Mononuclear cell (primary cell): Measurements from ENCODE around the gene TRMT112. TPM values are rescaled to one million over a fixed set of nuclear protein-coding genes. Genes with fewer than 3 reads are reported as not detected.
"Not testable (repeated sequence)": the region's sequence is repeated elsewhere in the genome, so short reads cannot be mapped to it uniquely, and the experiment has no call there.

Experiments used
- H3K27me3 ChIP-seq: 2 replicates; pipeline ENCODE4 v1.6.0; 2011; ENCODE audit warnings: low read length, control low read depth; ENCODE audit not compliant: insufficient read depth
- H3K4me1 ChIP-seq: 2 replicates; pipeline ENCODE4 v1.5.1; 2011; ENCODE audit warnings: mild to moderate bottlenecking, low read length, control low read depth; ENCODE audit not compliant: insufficient read depth
- H3K4me3 ChIP-seq: 2 replicates; pipeline ENCODE4 v1.5.1; 2011; ENCODE audit warnings: mild to moderate bottlenecking, low read length, moderate library complexity
- H3K9me3 ChIP-seq: 2 replicates; pipeline ENCODE4 v1.5.1; 2011; ENCODE audit warnings: low read depth, mild to moderate bottlenecking, control low read depth, low read length
- total RNA-seq: library from RNA; depleted of rRNA; stranded (reverse); fragments of >200 nt; gene quantifications from one replicate; pipeline ENCODE4 v1.2.3, GENCODE V29; 2012

The TRMT112 gene
- total RNA-seq, 1 donor: 62.1 TPM

DNA sequence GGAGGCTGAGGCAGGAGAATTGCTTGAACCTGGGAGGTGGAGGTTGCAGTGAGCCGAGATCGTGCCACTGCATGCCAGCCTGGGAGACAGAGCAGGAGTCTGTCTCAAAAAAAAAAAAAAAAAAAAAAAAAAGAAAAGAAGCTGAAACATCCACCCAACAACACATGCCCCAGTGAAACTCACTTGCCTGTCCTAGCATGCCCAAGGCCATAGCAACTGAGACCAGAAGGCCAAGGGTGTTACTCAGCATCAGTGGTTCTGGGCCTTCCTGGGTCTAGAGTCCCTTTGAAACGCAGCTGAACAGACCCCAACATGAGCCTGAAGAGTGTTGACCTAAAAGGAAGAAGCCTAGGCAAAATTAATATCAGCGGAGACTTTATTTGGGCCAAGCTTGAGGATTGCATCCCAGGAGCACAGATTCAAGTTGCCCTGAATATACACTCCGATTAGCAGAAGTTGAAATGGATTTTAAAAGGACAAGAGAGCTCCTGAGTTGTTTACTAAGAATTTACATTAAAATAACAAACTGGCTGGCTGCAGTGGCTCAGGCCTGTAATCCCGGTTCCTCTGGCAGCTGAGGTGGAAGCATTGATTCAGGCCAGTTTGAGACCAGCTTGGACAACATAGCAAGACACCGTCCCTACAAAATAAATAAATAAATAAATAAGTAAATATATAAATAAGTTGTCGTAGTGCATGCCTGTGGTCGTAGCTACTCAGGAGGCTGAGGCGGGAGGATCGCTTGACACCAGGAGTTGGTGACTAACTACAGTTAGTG lies 7.5 kb upstream of the TRMT112 start:
- H3K4me1 ChIP-seq: peaks cover 1% of the 10 kb centered on the region
- H3K27me3 ChIP-seq: no peaks in the 10 kb centered on the region
- H3K9me3 ChIP-seq: no peaks in the 10 kb centered on the region
- no peak overlapping the region for H3K4me3 ChIP-seq

DNA sequence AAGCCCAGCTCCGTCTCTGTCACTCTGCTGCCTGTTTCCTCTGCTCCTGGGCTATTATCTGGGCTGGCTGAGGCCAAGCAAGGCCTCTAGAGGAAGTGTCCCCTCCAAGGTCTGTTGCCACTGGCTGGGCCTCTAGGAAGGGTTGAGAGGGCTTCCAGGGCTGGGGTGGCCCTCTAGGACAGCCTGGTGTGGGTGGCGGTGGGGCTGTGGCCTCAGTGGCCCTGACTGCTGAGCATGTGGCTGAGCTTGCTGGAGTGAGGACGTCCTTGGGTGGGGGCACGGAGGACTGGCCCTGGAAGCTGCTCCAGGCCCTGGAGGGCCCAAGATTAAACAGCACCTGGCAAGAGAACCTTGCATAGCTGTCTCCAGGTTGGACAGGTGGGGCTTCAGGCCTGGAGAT lies 6.6 kb upstream of the TRMT112 start:
- peaks cover 10% of the 10 kb centered on the region for H3K4me1 ChIP-seq
- H3K4me3 ChIP-seq, H3K9me3 ChIP-seq, H3K27me3 ChIP-seq: not testable (repeated sequence)

DNA sequence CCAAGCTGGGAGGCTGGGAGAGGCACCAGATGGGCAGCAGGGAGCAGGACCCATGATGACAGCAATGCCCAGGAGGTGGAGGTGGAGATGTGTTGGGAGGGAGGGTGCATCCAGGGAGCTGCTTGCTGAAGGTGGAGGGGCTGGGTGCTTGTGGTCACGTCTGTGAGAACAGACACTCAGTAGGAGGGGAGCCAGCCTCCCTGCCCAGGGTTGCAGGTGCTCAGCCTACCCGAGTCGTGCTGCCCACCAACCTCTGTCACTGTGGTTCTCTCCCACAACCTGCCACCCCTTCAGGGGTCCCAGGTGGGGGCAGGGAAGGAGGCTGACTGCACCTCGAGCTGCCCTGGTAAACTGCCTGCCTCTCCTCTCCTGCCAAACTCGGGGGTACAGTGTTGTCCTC lies 6.0 kb upstream of the TRMT112 start:
- Histone ChIP-seq H3K27me3 (no peaks in the 10 kb centered on the region), H3K4me3 (no peak overlapping the region), H3K4me1 (peaks cover 16% of the 10 kb centered on the region), H3K9me3 (no peaks in the 10 kb centered on the region)

DNA sequence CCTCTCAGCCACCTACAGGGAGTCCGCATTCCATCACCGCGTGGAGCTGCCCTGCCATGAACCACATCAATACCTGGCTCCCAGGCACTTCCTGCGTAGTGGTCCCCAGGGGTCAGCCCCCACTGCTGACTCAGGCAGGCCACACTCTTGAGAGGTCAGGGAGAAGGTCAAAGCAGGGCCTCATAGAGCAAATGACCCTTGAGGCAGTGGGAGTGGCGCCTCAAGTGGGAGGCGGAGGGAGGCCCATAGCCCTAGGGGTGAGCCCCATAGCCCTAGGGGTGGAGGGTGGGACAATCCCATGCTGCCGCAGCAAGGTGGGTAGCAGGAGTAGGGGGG lies 5.5 kb upstream of the TRMT112 start:
- no peak overlapping the region for H3K4me3 ChIP-seq
- peaks cover 18% of the 10 kb centered on the region for H3K4me1 ChIP-seq
- no peaks in the 10 kb centered on the region for H3K27me3 ChIP-seq
- H3K9me3 ChIP-seq: no peaks in the 10 kb centered on the region

DNA sequence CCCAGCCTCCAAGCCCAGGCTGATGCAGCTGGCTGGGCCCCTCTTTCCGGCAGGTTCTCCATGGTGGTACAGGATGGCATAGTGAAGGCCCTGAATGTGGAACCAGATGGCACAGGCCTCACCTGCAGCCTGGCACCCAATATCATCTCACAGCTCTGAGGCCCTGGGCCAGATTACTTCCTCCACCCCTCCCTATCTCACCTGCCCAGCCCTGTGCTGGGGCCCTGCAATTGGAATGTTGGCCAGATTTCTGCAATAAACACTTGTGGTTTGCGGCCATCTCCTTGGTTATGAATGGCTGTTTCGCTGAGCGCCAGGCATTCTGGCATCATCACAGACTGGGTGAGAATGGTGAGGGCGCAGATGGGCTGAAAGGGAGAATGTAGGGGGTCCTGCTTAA lies 4.2 kb upstream of the TRMT112 start:
- Histone ChIP-seq H3K27me3 (no peaks in the 10 kb centered on the region), H3K4me3 (no peak overlapping the region), H3K9me3 (no peaks in the 10 kb centered on the region), H3K4me1 (peaks cover 25% of the 10 kb centered on the region)

DNA sequence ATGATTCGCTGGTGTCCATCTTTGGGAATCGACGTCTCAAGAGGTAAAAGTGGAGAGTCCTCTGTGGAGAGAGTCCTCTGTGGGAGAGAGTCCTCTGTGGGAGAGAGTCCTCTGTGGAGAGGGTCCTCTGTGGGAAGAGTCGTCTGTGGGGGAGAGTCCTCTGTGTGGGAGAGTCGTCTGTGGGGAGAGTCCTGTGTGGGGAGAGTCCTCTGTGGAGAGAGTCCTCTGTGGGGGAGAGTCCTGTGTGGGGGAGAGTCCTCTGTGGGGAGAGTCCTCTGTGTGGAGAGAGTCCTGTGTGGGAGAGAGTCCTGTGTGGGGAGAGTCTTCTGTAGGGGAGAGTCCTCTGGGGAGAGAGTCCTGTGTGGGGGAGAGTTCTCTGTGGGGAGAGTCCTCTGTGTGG lies 3.7 kb upstream of the TRMT112 start:
- Histone ChIP-seq H3K9me3 (no peaks in the 10 kb centered on the region), H3K27me3 (no peaks in the 10 kb centered on the region), H3K4me3 (no peak overlapping the region), H3K4me1 (peaks cover 30% of the 10 kb centered on the region)

DNA sequence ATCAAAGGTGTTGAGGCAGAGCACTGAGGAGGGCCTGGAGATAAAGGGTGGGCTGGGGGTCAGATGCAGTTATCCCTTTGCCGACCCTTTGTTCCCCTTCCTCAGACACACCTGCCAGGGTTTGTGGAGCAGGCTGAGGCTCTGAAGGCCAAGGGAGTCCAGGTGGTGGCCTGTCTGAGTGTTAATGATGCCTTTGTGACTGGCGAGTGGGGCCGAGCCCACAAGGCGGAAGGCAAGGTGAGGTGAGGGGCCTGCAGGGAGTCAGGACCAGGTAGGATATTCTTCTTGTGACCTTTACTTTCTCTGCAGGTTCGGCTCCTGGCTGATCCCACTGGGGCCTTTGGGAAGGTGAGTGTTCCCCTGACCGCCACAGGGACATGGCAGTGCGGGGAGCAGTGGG lies 3.2 kb upstream of the TRMT112 start:
- H3K9me3 ChIP-seq: no peaks in the 10 kb centered on the region
- no peaks in the 10 kb centered on the region for H3K27me3 ChIP-seq
- no peak overlapping the region for H3K4me3 ChIP-seq
- H3K4me1 ChIP-seq: peaks cover 31% of the 10 kb centered on the region

DNA sequence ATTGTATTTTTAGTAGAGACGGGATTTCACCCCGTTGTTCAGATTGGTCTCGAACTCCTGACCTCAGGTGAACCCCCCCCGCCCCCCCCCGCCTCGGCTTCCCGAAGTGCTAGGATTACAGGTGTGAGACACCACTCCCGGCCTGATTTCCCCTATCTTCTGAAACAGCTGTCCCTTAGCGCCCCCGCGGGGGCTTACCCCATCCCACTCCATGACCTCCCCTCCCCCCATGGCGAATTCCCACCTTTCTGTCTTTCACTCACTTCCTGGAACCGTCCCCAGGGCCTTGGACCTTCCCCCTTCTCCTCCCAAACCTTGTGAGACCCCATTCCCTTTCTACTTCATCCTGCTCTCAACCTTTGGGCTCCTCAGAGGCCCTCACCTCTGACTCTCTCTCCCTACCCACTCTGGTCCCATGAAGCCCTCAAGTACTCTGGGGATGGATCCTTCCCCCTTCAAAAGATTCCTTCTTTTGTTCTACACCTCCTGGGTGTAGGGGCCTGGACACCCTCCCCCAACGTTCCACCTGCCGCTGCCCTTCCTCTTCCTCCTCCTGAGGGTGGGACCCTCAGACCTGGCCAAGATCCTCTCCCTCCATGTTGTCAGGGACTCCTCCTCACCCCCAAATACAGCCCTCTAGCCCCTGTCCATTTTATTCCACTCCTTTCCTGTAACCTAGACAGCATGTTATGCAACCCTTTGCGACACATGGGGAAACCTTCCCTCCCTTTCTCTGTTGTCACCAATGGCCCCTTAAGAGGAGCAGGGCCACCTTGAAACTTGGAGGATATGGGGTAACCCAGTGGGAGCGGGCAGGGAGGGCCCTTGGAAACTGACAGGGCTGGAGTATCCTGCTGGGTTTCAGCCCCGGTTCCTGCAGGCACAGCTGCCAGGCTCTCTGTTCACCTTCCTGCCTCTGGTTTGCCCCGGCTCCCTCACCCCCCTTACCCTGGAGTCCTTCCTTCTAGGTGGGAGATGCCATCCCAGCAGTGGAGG lies 1.7 kb upstream of the TRMT112 start:
- Histone ChIP-seq H3K4me3 (peak overlapping the region; percentile 80), H3K4me1 (peaks cover 31% of the 10 kb centered on the region), H3K27me3 (no peaks in the 10 kb centered on the region), H3K9me3 (no peaks in the 10 kb centered on the region)

DNA sequence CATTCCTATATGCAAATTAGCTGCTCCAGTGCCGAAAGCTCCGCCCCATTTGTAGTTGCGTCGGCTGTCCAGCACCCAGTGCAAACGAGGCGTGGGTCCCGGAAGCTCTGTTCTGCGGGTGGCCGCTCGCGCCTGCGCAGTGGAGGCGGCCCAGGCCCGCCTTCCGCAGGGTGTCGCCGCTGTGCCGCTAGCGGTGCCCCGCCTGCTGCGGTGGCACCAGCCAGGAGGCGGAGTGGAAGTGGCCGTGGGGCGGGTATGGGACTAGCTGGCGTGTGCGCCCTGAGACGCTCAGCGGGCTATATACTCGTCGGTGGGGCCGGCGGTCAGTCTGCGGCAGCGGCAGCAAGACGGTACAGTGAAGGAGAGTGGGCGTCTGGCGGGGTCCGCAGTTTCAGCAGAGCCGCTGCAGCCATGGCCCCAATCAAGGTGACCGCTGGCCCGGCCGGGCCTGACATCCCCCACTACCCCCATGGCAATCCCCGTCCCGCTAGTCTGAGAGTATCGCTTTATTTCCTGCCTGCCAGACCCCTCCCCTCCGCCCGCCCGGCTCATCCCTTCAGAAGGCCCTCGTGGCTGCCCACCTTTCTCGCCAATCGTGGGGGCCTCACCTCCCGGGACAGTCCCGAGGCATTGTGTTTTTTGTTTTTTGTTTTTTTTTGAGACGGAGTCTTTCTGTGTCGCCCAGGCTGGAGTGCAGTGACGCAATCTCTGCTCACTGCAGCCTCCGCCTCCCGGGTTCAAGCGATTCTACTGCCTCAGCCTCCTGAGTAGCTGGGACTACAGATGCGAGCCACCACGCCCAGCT lies 804 bp upstream of the TRMT112 start, which contains the start of gene PRDX5:
PRDX5 (plus strand) TSS at position 161 of the 805 bp plus-strand sequence; CDS start at position 256, 95 bp downstream.
- Histone ChIP-seq H3K4me1 (peaks cover 31% of the 10 kb centered on the region), H3K27me3 (no peaks in the 10 kb centered on the region), H3K9me3 (no peaks in the 10 kb centered on the region), H3K4me3 (peak within 1 kb of the TSS; percentile 80)

DNA sequence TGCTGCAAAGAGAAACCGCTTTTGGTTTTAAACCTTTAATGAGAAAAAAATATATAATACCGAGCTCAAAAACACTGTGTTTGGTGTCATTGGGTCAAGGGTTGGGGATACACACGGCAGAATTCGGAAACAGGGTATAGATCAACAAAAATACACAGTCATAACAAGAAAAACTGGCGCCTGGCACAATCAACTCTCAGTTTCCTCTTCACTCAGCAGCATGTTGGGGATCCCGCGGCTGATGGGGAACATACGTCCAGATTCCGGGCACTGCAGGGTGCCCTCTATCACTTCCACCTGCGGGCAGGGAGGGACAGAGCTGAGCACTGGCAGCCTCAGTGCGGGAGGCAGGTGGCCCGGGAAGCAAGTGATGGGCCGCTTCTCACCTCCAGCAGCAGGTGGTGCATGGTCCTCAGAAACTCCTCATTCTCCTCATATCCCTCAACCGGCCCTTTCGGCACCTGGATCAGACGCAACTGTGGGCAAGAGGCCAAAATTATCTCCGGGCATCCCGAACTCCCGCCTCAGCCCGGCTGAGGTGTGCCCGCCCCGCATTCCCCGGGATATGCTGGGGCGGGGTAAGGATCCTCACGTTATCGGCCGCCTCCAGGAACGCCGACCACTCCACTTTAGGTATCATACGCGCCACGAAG lies 561 bp downstream of the TRMT112 start:
- Histone ChIP-seq H3K27me3 (no peaks in the 10 kb centered on the region), H3K4me3 (peak overlapping the region; percentile 80), H3K4me1 (peaks cover 31% of the 10 kb centered on the region), H3K9me3 (no peaks in the 10 kb centered on the region)

DNA sequence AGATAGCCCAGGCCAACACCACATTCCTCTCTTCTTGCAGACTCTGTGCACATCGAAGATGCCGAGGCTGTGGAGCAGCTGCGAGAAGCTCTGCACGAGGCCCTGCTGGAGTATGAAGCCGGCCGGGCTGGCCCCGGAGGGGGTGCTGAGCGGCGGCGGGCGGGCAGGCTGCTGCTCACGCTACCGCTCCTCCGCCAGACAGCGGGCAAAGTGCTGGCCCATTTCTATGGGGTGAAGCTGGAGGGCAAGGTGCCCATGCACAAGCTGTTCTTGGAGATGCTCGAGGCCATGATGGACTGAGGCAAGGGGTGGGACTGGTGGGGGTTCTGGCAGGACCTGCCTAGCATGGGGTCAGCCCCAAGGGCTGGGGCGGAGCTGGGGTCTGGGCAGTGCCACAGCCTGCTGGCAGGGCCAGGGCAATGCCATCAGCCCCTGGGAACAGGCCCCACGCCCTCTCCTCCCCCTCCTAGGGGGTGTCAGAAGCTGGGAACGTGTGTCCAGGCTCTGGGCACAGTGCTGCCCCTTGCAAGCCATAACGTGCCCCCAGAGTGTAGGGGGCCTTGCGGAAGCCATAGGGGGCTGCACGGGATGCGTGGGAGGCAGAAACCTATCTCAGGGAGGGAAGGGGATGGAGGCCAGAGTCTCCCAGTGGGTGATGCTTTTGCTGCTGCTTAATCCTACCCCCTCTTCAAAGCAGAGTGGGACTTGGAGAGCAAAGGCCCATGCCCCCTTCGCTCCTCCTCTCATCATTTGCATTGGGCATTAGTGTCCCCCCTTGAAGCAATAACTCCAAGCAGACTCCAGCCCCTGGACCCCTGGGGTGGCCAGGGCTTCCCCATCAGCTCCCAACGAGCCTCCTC lies 1.5 kb downstream of the TRMT112 start:
- peaks cover 31% of the 10 kb centered on the region for H3K4me1 ChIP-seq
- not testable (repeated sequence) for H3K27me3 ChIP-seq, H3K4me3 ChIP-seq, H3K9me3 ChIP-seq

DNA sequence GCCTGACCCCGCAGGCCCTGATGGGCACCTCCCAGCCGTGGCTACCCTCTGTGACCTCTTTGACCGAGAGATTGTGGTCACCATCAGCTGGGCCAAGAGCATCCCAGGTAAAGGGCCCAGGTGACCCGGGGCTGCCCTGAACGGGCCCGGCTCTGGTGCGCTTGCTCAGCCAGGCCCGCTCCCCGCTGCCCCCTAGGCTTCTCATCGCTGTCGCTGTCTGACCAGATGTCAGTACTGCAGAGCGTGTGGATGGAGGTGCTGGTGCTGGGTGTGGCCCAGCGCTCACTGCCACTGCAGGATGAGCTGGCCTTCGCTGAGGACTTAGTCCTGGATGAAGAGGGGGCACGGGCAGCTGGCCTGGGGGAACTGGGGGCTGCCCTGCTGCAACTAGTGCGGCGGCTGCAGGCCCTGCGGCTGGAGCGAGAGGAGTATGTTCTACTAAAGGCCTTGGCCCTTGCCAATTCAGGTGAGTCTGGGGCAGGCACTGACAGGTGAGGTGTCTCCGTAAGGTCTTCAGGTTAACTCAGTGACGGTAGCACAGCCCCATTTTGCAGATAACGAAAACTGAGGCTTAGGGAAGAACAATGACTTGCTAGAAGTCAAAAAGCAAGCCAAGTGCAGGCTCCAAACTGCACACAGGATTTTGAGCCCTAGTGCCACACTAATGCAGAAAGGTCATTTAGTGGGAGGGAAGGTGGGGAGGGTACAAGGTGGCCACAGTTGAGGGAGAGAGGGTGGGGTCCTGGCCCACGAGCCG lies 2.4 kb downstream of the TRMT112 start:
- Histone ChIP-seq H3K4me3 (no peak overlapping the region), H3K9me3 (no peaks in the 10 kb centered on the region), H3K27me3 (no peaks in the 10 kb centered on the region), H3K4me1 (peaks cover 31% of the 10 kb centered on the region)

DNA sequence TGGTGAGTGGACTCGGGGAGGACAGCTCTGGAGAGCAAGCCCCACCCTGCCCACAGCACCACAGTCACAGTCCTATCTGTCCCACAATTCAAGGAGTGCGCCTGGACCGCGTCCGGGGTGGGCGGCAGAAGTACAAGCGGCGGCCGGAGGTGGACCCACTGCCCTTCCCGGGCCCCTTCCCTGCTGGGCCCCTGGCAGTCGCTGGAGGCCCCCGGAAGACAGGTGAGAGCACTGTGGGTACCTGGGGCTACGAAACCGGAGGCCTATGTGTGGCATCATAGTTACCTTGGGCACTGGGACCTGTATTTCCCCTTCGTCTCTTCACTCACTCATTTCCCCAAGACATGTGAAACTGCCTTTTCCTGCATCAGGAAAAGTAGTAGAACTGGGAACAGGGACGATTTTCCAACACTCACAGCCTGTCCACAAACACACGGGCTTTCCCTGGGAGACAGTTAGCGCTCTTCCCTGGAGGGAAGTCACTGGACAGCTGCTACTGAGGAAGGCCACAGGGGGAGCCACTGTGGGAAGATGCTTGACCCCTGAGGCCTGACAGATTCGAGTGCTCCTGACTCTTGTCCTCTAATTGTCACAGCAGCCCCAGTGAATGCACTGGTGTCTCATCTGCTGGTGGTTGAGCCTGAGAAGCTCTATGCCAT lies 3.1 kb downstream of the TRMT112 start:
- Histone ChIP-seq H3K9me3 (no peaks in the 10 kb centered on the region), H3K27me3 (no peaks in the 10 kb centered on the region), H3K4me3 (no peak overlapping the region), H3K4me1 (peaks cover 24% of the 10 kb centered on the region)
